SW480 (cell line): ENCODE results near the gene RNASE13.
A peak's percentile ranks its signal among the peaks of the same experiment; 100 is the strongest.
"Not testable (repeated sequence)": the region's sequence is repeated elsewhere in the genome, so short reads cannot be mapped to it uniquely, and the experiment has no call there.

Experiments used
- DNase-seq: peaks from one replicate; pipeline ENCODE4 v3.0.0-alpha.2; 2016; ENCODE audit warnings: low spot score

RNASE13 gene

GRCh38 chr14:21022686-21023085 is 11.9 kb downstream of the RNASE13 start:
- DNase-seq, result no peak

- DNase-seq, result no peak
Observed at GRCh38 chr14:21020977-21021545, 13.5 kb downstream of the RNASE13 start.

- DNase-seq, result no peak
Observed at GRCh38 chr14:21019366-21019765, 15.2 kb downstream of the RNASE13 start.

- no peak for DNase-seq
Observed at GRCh38 chr14:21018781-21019180, 15.8 kb downstream of the RNASE13 start.

- no peak for DNase-seq
Observed at GRCh38 chr14:21018286-21018685, 16.3 kb downstream of the RNASE13 start.

GRCh38 chr14:21017528-21018245 is 16.9 kb downstream of the RNASE13 start:
- no peak for DNase-seq

GRCh38 chr14:21016413-21017190 is 18.0 kb downstream of the RNASE13 start:
- DNase-seq, result no peak

GRCh38 chr14:21015312-21015711 is 19.3 kb downstream of the RNASE13 start:
- DNase-seq, result no peak

- peak; percentile 80 for DNase-seq
Observed at GRCh38 chr14:21014761-21015190, 19.8 kb downstream of the RNASE13 start.

- no peak for DNase-seq
Observed at GRCh38 chr14:21011136-21011535, 23.5 kb downstream of the RNASE13 start.

- DNase-seq, result not testable (repeated sequence)
Observed at GRCh38 chr14:21009721-21010120, 24.9 kb downstream of the RNASE13 start.

- DNase-seq, result no peak
Observed at GRCh38 chr14:21003788-21004346, 30.7 kb downstream of the RNASE13 start.

- DNase-seq, result no peak
Observed at GRCh38 chr14:21001218-21001617, 33.4 kb downstream of the RNASE13 start.

GRCh38 chr14:20999591-20999990 is 35.0 kb downstream of the RNASE13 start:
- no peak for DNase-seq

- no peak for DNase-seq
Observed at GRCh38 chr14:20998674-20999366, 35.8 kb downstream of the RNASE13 start, which contains the start of gene SLC39A2. SLC39A2 (plus strand) TSS chr14:20999293; CDS start chr14:20999447, 154 bp downstream.

GRCh38 chr14:20998139-20998538 is 36.5 kb downstream of the RNASE13 start:
- no peak for DNase-seq

- no peak for DNase-seq
Observed at GRCh38 chr14:20997564-20997963, 37.0 kb downstream of the RNASE13 start.

- no peak for DNase-seq
Observed at GRCh38 chr14:20997115-20997514, 37.5 kb downstream of the RNASE13 start.

- DNase-seq, result no peak
Observed at GRCh38 chr14:20996521-20996920, 38.1 kb downstream of the RNASE13 start.

GRCh38 chr14:20989787-20990600 is 44.6 kb downstream of the RNASE13 start, which contains the start of gene METTL17:
METTL17 (plus strand) TSS chr14:20989980; CDS start chr14:20990003, 23 bp downstream.
- peak; percentile 96 for DNase-seq

- DNase-seq, result no peak
Observed at GRCh38 chr14:20989471-20989786, 45.2 kb downstream of the RNASE13 start.
